GM12874 (cell line): ENCODE results near the gene SLC39A2.

Experiments used
- CTCF ChIP-seq: IDR thresholded peaks from 2 replicates; pipeline ENCODE4 v1.5.1; 2011; ENCODE audit warnings: low read depth, mild to moderate bottlenecking, control low read depth, low read length, moderate library complexity; ENCODE audit not compliant: insufficient read depth

The SLC39A2 gene

GRCh38 chr14:21017528-21018245 lies 18.6 kb downstream of the SLC39A2 start:
- no peak for TF ChIP-seq CTCF

GRCh38 chr14:21018286-21018685 lies 19.2 kb downstream of the SLC39A2 start:
- no peak for TF ChIP-seq CTCF

GRCh38 chr14:21018781-21019180 lies 19.7 kb downstream of the SLC39A2 start:
- TF ChIP-seq CTCF = no peak

GRCh38 chr14:21019366-21019765 lies 20.3 kb downstream of the SLC39A2 start:
- TF ChIP-seq CTCF = no peak

- TF ChIP-seq CTCF = no peak
Observed at GRCh38 chr14:21020977-21021545, 22.0 kb downstream of the SLC39A2 start.

- no peak for TF ChIP-seq CTCF
Observed at GRCh38 chr14:21022686-21023085, 23.6 kb downstream of the SLC39A2 start.

- no peak for TF ChIP-seq CTCF
Observed at GRCh38 chr14:21023174-21023573, 24.1 kb downstream of the SLC39A2 start.
